PFSK-1 (cell line): ENCODE data around the gene KMT2E.
A peak's percentile ranks its signal among the peaks of the same experiment; 100 is the strongest.

Experiments
- FOXP2 ChIP-seq: optimal IDR thresholded peaks from 2 replicates; pipeline ENCODE3; 2011; ENCODE audit warnings: borderline replicate concordance, control low read depth, inconsistent platforms; ENCODE audit not compliant: insufficient read depth; ENCODE audit errors: extremely low read length, extremely low read depth
- POLR2AphosphoS5 ChIP-seq: IDR thresholded peaks from 2 replicates; pipeline ENCODE4 v1.6.1; 2012; ENCODE audit warnings: low read depth, mild to moderate bottlenecking, control low read depth, low read length, moderate library complexity
- REST ChIP-seq, 2 experiments: IDR thresholded peaks; 2 replicates each; pipeline versions ENCODE4 v1.6.1 to v1.8.0; 2011 to 2012; ENCODE audit warnings: low read depth in 2 of 2, low read length in 2 of 2, control low read depth in 1 of 2, inconsistent platforms in 1 of 2, mild to moderate bottlenecking in 1 of 2, moderate library complexity in 1 of 2; ENCODE audit not compliant: insufficient read depth in 1 of 2
- SIN3A ChIP-seq: IDR thresholded peaks from 2 replicates; pipeline ENCODE4 v1.6.1; 2012; ENCODE audit warnings: mild to moderate bottlenecking, low read length, moderate library complexity, borderline replicate concordance; ENCODE audit not compliant: insufficient read depth
- TAF1 ChIP-seq: IDR thresholded peaks from 2 replicates; pipeline ENCODE4 v1.6.1; 2012; ENCODE audit warnings: low read length, control low read depth, borderline replicate concordance; ENCODE audit not compliant: insufficient read depth

The KMT2E gene

GRCh38 chr7:104983578-104984539 is 30.1 kb upstream of the KMT2E start:
- TF ChIP-seq FOXP2 (peak; percentile 26), SIN3A (peak; percentile 82; the same call in 1 of the 2 replicates), REST (IDR thresholded peaks at IDR 0.05; ENCODE audit: insufficient read depth in 1 of 2, low read depth in 2 of 2, low read length in 2 of 2) (0 out of 4 replicates have a peak, but pooled peaks of 1 of the 2 experiments have one; percentile 38), TAF1 (peak; percentile 70; the same call in 1 of the 2 replicates), POLR2AphosphoS5 (peak; percentile 96)

DNA sequence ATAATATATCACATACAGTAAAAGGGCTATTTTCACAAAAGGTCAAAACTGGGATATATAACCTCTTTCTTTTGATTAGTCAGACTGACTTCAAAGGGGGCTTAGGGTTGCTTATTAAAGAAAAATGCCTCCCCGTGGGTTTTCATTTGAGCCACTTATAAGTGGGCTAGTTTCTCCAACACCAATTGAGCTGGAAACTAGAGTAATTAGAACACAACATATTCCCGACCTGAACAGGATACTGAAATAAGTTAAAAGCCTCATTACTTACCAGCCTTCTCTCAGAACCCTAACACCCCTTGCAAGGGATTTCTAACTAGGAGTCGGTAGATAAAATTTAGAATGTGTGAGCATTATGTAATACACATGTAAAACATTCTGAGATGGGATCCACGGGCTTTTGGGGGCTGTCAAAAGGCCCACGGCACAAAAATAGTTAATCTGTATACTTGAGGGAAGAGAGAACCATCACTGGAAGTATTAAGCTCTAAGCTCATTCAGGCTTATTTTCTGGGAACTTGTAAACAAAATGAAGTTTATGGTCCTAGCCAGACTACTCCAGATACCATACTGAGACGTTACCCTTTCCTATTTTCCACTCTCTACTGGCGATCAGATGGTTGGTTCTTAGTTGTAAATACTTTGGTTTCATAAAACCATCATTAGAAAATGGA is 29.3 kb upstream of the KMT2E start:
- TF ChIP-seq POLR2AphosphoS5: no peak
- TF ChIP-seq SIN3A: no peak
- no peak for TF ChIP-seq TAF1
- no peak for TF ChIP-seq FOXP2
- TF ChIP-seq REST (IDR thresholded peaks at IDR 0.05; ENCODE audit: insufficient read depth in 1 of 2, low read depth in 2 of 2, low read length in 2 of 2): no peak

DNA sequence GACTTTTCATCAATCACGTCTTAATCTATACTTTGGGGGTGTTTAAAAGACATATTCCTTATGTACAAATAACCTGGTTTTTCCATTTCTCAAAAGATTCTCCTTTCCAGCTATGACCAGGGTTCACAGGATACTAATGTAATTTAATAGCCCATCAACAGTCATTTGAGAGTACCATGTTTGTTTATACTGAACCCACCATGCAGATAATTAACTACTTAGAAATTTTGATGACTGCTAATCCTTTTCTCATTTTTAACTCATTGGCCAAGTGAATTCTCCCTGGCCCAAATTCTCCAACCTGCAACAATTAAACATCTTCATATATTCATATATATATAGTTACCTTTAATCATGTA is 28.8 kb upstream of the KMT2E start:
- TF ChIP-seq REST (IDR thresholded peaks at IDR 0.05; ENCODE audit: insufficient read depth in 1 of 2, low read depth in 2 of 2, low read length in 2 of 2) (no peak), TAF1 (no peak), FOXP2 (no peak), POLR2AphosphoS5 (no peak), SIN3A (no peak)

- TF ChIP-seq REST (IDR thresholded peaks at IDR 0.05; ENCODE audit: insufficient read depth in 1 of 2, low read depth in 2 of 2, low read length in 2 of 2) (no peak), TAF1 (no peak), FOXP2 (no peak), POLR2AphosphoS5 (no peak), SIN3A (no peak)
These were observed 27.3 kb upstream of the KMT2E start for GRCh38 chr7:104986628-104987259.
